Left ventricle myocardium inferior (tissue), 1 donor: ENCODE data around the gene TARDBP. TPM values are rescaled to one million over a fixed set of nuclear protein-coding genes. Genes with fewer than 3 reads are reported as not detected.

Source experiments
- DNase-seq: peaks from one replicate; pipeline ENCODE4 v3.0.0-alpha.2; 2020
- H3K27ac ChIP-seq: fragments of 200-600 bp; replicated peaks from 2 replicates; pipeline ENCODE4 v1.8.0; 2021
- H3K27me3 ChIP-seq: fragments of 200-600 bp; 2 replicates; pipeline ENCODE4 v1.8.0; 2021; ENCODE audit warnings: low read depth
- H3K36me3 ChIP-seq: fragments of 200-600 bp; 2 replicates; pipeline ENCODE4 v1.8.0; 2021
- H3K4me1 ChIP-seq: fragments of 200-600 bp; 2 replicates; pipeline ENCODE4 v1.8.0; 2021
- H3K4me3 ChIP-seq: fragments of 200-600 bp; 2 replicates; pipeline ENCODE4 v1.8.0; 2021; ENCODE audit warnings: mild to moderate bottlenecking, moderate library complexity
- H3K9me3 ChIP-seq: fragments of 200-600 bp; replicated peaks from 2 replicates; pipeline ENCODE4 v1.8.0; 2021
- CTCF ChIP-seq: fragments of 200-600 bp; IDR thresholded peaks from 2 replicates; pipeline ENCODE4 v1.8.0; 2021; ENCODE audit warnings: antibody characterized with exemption, mild to moderate bottlenecking, borderline replicate concordance
- intact Hi-C: fragments of 100-400 bp; cut with micrococcal nuclease; formaldehyde crosslinking; loops from one replicate; pipeline ENCODE4 v1.11.0; 2022
- total RNA-seq: library from RNA; stranded (reverse); fragmentation: NEBNext Ultra II Directional; extraction: Animal tissue kit (Norgen Biotek cat#: 25700); gene quantifications from one replicate; pipeline ENCODE4 v1.2.1, GENCODE V29; 2021
- donor health status: DM: no; HTN: yes; CAD: no; lungs with severe emphysema.

TARDBP gene
- total RNA-seq, 1 donor from 2014 or later, result 95.5 TPM

- Histone ChIP-seq H3K4me1 (peaks cover 9% of the 10 kb centered on the region), H3K9me3 (no peaks in the 10 kb centered on the region), H3K27ac (no peak overlapping the region), H3K4me3 (no peak overlapping the region), H3K27me3 (peaks cover 8% of the 10 kb centered on the region), H3K36me3 (peaks cover 30% of the 10 kb centered on the region)
- no peak for DNase-seq
- no peak for TF ChIP-seq CTCF
- intact Hi-C loops, result no loop called here
Measured at GRCh38 chr1:11053758-11054137, 41.3 kb downstream of the TARDBP start.

GRCh38 chr1:11054181-11054580 lies 41.7 kb downstream of the TARDBP start:
- no peak overlapping the region for H3K4me3 ChIP-seq
- TF ChIP-seq CTCF, result no peak
- H3K27ac ChIP-seq, result no peak overlapping the region
- H3K27me3 ChIP-seq, result peaks cover 8% of the 10 kb centered on the region
- intact Hi-C loops, result no loop called here
- no peak for DNase-seq
- no peaks in the 10 kb centered on the region for H3K9me3 ChIP-seq
- peaks cover 13% of the 10 kb centered on the region for H3K4me1 ChIP-seq
- peaks cover 30% of the 10 kb centered on the region for H3K36me3 ChIP-seq

GRCh38 chr1:11054666-11055065 lies 42.2 kb downstream of the TARDBP start:
- H3K9me3 ChIP-seq, result no peaks in the 10 kb centered on the region
- no peak for TF ChIP-seq CTCF
- no peak overlapping the region for H3K4me3 ChIP-seq
- intact Hi-C loops, result no loop called here
- peaks cover 30% of the 10 kb centered on the region for H3K36me3 ChIP-seq
- H3K4me1 ChIP-seq, result peaks cover 18% of the 10 kb centered on the region
- H3K27me3 ChIP-seq, result peaks cover 8% of the 10 kb centered on the region
- no peak overlapping the region for H3K27ac ChIP-seq
- DNase-seq, result no peak

- DNase-seq, result no peak
- Histone ChIP-seq H3K4me1 (peaks cover 24% of the 10 kb centered on the region), H3K27ac (no peak overlapping the region), H3K36me3 (peaks cover 30% of the 10 kb centered on the region), H3K27me3 (peaks cover 8% of the 10 kb centered on the region), H3K9me3 (no peaks in the 10 kb centered on the region), H3K4me3 (no peak overlapping the region)
- TF ChIP-seq CTCF, result no peak
- intact Hi-C loops, result no loop called here
Measured at GRCh38 chr1:11055676-11056075, 43.2 kb downstream of the TARDBP start.

- intact Hi-C loops, result no loop called here
- H3K9me3 ChIP-seq, result no peaks in the 10 kb centered on the region
- peaks cover 8% of the 10 kb centered on the region for H3K27me3 ChIP-seq
- H3K4me1 ChIP-seq, result peaks cover 33% of the 10 kb centered on the region
- H3K4me3 ChIP-seq, result no peak overlapping the region
- no peak for DNase-seq
- no peak overlapping the region for H3K27ac ChIP-seq
- H3K36me3 ChIP-seq, result peaks cover 30% of the 10 kb centered on the region
- TF ChIP-seq CTCF, result no peak
Measured at GRCh38 chr1:11056504-11056903, 44.0 kb downstream of the TARDBP start.

GRCh38 chr1:11057477-11057876 lies 45.0 kb downstream of the TARDBP start:
- Histone ChIP-seq H3K36me3 (peaks cover 30% of the 10 kb centered on the region), H3K4me1 (peaks cover 36% of the 10 kb centered on the region), H3K9me3 (no peaks in the 10 kb centered on the region), H3K27ac (no peak overlapping the region), H3K4me3 (no peak overlapping the region), H3K27me3 (peaks cover 8% of the 10 kb centered on the region)
- no peak for TF ChIP-seq CTCF
- no peak for DNase-seq
- intact Hi-C loops, result no loop called here
